ENCODE data around the gene TSC2. TPM values are rescaled to one million over a fixed set of nuclear protein-coding genes. Genes with fewer than 3 reads are reported as not detected.

Gene TSC2
- total and polyA plus RNA-seq, 2 of the 13 experiments (the other 11 are each of a cell fraction or from before 2014, with no cell fraction given), result 19.6 to 40.4 TPM

DNA sequence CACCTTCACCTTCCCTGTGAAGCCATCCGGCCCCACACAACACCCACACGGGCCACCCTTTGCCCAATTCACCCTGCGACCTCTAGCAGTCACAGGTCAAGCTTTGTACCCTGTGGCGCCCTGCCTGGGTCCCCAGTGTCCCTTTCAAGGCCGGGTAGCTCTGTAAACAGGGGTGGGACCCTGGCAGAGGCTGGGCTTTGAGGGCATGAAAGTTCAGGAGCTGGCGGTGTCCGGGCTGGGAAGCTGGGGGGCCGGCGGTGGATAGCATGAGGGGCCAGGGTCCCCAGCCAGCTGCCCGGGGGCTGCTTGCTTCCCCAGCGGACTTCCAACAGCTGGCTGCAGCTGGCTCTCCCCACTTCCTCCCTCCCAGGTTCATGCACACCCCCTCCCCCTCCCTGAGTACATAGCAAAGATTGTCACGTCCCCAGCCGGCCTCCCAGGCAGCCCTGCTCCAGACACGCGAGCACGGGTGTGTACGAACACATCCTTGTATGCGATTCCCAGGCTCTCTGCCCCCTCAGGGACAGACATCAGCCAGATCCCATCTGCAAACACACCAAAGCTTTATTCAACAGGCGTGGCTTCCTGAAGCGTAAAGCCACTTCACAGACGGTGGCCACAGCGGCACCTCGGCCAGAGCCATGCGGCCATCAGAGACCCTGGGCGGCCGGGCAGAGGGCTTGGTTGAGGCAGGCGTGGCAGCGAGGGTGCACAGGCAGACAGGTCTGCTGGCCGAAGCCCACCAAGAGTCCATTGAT is 8.3 kb upstream of the TSC2 start (continued):
- TF ChIP-seq ZNF607 (CRISPR knock-in tag; IDR thresholded peaks at IDR 0.05; ENCODE audit: borderline replicate concordance) (peak; percentile 68), PLRG1 (conservative IDR thresholded peaks at IDR 0.05) (no peak), ZNF382 (CRISPR knock-in tag; IDR thresholded peaks at IDR 0.05; ENCODE audit: borderline replicate concordance) (no peak), GATA4 (IDR thresholded peaks at IDR 0.05; ENCODE audit: borderline replicate concordance, low read depth) (peak; percentile 20; the same call in 1 of the 2 replicates), REPIN1 (CRISPR knock-in tag; IDR thresholded peaks at IDR 0.05; ENCODE audit: borderline replicate concordance, low read depth) (peak; percentile 63; the same call in 1 of the 2 replicates), SMYD3 (CRISPR knock-in tag; IDR thresholded peaks at IDR 0.05) (no peak), ZNF788 (CRISPR knock-in tag; IDR thresholded peaks at IDR 0.05; ENCODE audit: borderline replicate concordance) (peak; percentile 81; the same call in 1 of the 2 replicates), ZEB1 (IDR thresholded peaks at IDR 0.05; ENCODE audit: insufficient replicate concordance, low read depth) (no peak), SMAD3 (CRISPR knock-in tag; IDR thresholded peaks at IDR 0.05) (0 out of 2 replicates have a peak, but pooled peaks have one; percentile 61), ATF1 (CRISPR knock-in tag; IDR thresholded peaks at IDR 0.05) (no peak), SRSF4 (IDR thresholded peaks at IDR 0.05; ENCODE audit: low read depth, low read length, poor library complexity, severe bottlenecking) (no peak), HOXA7 (CRISPR knock-in tag; IDR thresholded peaks at IDR 0.05) (no peak)
- TF ChIP-seq, protein P1, sequence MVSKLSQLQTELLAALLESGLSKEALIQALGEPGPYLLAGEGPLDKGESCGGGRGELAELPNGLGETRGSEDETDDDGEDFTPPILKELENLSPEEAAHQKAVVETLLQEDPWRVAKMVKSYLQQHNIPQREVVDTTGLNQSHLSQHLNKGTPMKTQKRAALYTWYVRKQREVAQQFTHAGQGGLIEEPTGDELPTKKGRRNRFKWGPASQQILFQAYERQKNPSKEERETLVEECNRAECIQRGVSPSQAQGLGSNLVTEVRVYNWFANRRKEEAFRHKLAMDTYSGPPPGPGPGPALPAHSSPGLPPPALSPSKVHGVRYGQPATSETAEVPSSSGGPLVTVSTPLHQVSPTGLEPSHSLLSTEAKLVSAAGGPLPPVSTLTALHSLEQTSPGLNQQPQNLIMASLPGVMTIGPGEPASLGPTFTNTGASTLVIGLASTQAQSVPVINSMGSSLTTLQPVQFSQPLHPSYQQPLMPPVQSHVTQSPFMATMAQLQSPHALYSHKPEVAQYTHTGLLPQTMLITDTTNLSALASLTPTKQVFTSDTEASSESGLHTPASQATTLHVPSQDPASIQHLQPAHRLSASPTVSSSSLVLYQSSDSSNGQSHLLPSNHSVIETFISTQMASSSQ (IDR thresholded peaks at IDR 0.05; ENCODE audit: low read depth), result peak; percentile 68; the same call in 1 of the 2 replicates
- TF ChIP-seq, protein P1 (CRISPR knock-in tag; IDR thresholded peaks at IDR 0.05; ENCODE audit: borderline replicate concordance), result peak; percentile 67; the same call in 1 of the 2 replicates
- TF ChIP-seq, protein P2, sequence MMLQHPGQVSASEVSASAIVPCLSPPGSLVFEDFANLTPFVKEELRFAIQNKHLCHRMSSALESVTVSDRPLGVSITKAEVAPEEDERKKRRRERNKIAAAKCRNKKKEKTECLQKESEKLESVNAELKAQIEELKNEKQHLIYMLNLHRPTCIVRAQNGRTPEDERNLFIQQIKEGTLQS (CRISPR knock-in tag; IDR thresholded peaks at IDR 0.05), result no peak
- TF ChIP-seq, protein P3, sequence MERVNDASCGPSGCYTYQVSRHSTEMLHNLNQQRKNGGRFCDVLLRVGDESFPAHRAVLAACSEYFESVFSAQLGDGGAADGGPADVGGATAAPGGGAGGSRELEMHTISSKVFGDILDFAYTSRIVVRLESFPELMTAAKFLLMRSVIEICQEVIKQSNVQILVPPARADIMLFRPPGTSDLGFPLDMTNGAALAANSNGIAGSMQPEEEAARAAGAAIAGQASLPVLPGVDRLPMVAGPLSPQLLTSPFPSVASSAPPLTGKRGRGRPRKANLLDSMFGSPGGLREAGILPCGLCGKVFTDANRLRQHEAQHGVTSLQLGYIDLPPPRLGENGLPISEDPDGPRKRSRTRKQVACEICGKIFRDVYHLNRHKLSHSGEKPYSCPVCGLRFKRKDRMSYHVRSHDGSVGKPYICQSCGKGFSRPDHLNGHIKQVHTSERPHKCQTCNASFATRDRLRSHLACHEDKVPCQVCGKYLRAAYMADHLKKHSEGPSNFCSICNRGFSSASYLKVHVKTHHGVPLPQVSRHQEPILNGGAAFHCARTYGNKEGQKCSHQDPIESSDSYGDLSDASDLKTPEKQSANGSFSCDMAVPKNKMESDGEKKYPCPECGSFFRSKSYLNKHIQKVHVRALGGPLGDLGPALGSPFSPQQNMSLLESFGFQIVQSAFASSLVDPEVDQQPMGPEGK (CRISPR knock-in tag; IDR thresholded peaks at IDR 0.05), result peak; percentile 88
- TF ChIP-seq, protein P4, sequence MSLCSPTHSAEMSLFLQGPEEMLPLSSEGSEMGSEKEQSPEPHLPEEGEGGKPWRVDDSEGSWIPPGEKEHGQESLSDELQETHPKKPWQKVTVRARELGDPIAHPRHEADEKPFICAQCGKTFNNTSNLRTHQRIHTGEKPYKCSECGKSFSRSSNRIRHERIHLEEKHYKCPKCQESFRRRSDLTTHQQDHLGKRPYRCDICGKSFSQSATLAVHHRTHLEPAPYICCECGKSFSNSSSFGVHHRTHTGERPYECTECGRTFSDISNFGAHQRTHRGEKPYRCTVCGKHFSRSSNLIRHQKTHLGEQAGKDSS (CRISPR knock-in tag; IDR thresholded peaks at IDR 0.05; ENCODE audit: borderline replicate concordance, low read depth), result peak; percentile 55
- TF ChIP-seq, protein P5, sequence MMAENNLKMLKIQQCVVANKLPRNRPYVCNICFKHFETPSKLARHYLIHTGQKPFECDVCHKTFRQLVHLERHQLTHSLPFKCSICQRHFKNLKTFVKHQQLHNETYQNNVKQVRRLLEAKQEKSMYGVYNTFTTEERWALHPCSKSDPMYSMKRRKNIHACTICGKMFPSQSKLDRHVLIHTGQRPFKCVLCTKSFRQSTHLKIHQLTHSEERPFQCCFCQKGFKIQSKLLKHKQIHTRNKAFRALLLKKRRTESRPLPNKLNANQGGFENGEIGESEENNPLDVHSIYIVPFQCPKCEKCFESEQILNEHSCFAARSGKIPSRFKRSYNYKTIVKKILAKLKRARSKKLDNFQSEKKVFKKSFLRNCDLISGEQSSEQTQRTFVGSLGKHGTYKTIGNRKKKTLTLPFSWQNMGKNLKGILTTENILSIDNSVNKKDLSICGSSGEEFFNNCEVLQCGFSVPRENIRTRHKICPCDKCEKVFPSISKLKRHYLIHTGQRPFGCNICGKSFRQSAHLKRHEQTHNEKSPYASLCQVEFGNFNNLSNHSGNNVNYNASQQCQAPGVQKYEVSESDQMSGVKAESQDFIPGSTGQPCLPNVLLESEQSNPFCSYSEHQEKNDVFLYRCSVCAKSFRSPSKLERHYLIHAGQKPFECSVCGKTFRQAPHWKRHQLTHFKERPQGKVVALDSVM (CRISPR knock-in tag; IDR thresholded peaks at IDR 0.05), result no peak; the same call in 1 of the 2 replicates
